Measurements from ENCODE around the gene FER1L5.

Gene FER1L5

GRCh38 chr2:96698221-96698861 lies 55.8 kb downstream of the FER1L5 start:
- FAIRE-seq: no peak

DNA sequence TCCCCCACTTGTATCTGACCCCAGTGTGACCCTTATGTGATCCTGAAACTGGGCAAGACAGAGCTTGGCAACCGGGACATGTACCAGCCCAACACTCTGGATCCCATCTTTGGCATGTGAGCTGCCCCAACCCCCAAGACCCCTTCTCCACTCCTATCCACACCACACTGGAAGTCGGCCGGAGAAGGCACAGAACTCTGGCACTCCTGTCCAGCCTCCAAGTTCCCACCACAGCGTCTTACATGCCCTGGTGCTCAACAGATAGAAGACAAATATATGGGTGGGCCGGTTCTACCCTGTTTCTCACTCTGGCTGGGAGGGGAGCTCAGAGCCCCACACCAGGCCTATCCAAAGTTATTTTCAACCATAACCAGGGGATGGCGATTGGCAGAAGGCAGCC lies 56.5 kb downstream of the FER1L5 start:
- no peak for FAIRE-seq

DNA sequence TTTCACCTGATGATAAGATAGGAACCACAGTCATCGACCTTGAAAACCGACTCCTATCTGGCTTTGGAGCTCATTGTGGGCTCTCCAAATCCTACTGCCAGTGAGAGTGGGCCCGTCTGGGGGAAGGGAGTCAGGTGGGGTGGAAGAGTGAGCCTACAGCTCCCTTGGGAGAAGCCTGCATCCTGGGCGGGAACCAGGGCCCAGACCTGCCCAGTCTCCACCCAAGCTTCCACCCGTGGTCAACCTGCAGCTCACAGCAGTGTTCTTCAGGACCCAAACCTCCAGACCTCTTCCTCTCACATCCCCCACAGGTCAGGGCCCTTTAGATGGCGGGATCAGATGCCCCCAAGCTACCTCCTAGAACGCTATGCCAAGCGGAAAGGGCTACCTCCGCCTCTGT lies 57.1 kb downstream of the FER1L5 start:
- FAIRE-seq: no peak

GRCh38 chr2:96700086-96700485 lies 57.5 kb downstream of the FER1L5 start:
- FAIRE-seq: no peak

- FAIRE-seq: no peak
Measured at GRCh38 chr2:96701636-96702035, 59.1 kb downstream of the FER1L5 start.

- no peak for FAIRE-seq
Measured at GRCh38 chr2:96702098-96702785, 59.7 kb downstream of the FER1L5 start.

DNA sequence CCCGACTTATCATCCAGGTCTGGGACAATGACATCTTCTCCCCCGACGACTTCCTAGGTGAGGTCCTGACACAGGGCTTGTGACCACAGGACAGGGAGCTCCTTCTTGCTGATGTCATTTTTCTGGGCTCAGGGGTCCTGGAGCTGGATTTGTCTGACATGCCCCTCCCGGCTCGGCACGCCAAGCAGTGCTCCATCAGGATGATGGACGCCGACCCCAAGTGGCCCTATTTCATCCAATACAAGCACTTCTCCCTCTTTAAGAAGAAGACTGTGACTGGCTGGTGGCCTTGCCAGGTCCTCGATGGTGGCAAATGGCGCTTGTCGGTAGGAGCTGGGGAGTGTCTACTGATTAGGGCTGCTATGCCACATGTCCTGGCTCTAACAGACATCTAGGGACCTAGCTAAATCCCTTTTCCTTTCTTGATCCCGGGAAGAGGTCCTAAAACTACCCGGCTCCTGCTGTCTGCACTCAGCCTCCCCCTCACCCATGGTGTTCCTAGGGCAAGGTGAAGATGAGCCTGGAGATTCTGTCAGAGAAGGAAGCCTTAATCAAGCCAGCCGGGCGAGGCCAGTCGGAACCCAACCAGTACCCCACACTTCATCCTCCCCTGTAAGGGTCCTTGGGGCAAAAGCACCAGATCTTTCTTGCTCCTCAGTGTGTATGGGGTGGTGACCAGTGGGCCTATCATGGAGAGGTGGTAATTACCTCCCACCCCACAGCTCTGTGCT lies 60.6 kb downstream of the FER1L5 start:
- no peak for FAIRE-seq

GRCh38 chr2:96710985-96711384 lies 68.4 kb downstream of the FER1L5 start:
- no peak for FAIRE-seq

GRCh38 chr2:96715658-96716057 lies 73.1 kb downstream of the FER1L5 start:
- FAIRE-seq: no peak

- no peak for FAIRE-seq
Measured at GRCh38 chr2:96716388-96716787, 73.8 kb downstream of the FER1L5 start.

DNA sequence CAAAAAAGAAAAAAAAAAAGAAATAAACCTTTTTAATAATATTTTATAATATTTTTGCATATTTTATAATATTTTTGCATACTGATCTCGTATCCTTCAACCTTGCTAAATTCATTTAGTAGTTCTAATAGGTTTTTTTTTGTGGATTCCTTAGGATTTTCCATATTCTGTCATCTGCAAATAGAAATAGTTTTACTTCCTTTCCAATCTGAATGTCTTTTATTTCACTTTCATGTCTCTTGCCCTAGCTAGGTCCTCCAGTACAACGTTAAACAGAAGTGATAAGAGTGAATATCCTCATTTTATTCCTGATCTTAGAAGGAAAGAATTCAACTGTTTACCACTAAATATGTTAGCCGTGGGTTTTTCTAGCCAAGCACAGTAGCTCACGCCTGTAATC lies 83.6 kb downstream of the FER1L5 start:
- no peak for FAIRE-seq

GRCh38 chr2:96727431-96727830 lies 84.9 kb downstream of the FER1L5 start:
- FAIRE-seq: no peak

- FAIRE-seq: no peak
Measured at GRCh38 chr2:96729748-96730147, 87.2 kb downstream of the FER1L5 start.

DNA sequence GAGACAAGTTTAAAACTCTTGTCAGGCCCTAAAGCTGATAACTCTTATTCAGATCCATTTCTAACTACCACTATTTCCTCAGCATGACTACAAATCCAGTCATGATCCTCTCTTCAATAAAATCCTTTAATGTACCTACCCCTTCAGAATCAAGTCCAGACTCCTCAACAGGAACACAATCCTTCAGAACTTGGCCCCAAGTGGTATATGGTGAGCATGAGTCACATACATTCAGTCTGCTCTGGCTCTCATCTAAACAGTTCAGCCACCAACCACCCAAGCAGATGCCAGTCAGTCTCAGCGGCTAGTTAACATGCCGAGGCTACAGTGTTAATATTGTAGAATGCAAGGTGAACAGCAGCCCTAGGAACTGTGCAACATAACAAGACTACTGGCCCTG lies 87.6 kb downstream of the FER1L5 start:
- no peak for FAIRE-seq

- no peak for FAIRE-seq
Measured at GRCh38 chr2:96733931-96734330, 91.4 kb downstream of the FER1L5 start.

- no peak for FAIRE-seq
Measured at GRCh38 chr2:96734880-96735583, 92.5 kb downstream of the FER1L5 start.

- no peak for FAIRE-seq
Measured at GRCh38 chr2:96737251-96737650, 94.7 kb downstream of the FER1L5 start.

- no peak for FAIRE-seq
Measured at GRCh38 chr2:96737831-96738230, 95.3 kb downstream of the FER1L5 start.

- no peak for FAIRE-seq
Measured at GRCh38 chr2:96739076-96739632, 96.6 kb downstream of the FER1L5 start.

GRCh38 chr2:96739633-96740428 lies 97.3 kb downstream of the FER1L5 start, which contains the start of gene LMAN2L:
TSS of gene LMAN2L (minus strand) at chr2:96740064. CDS start at chr2:96740040, 24 bp downstream.
- FAIRE-seq: peak; percentile 99

GRCh38 chr2:96747061-96747617 lies 104.6 kb downstream of the FER1L5 start:
- FAIRE-seq: no peak

- FAIRE-seq: no peak
Measured at GRCh38 chr2:96751800-96752199, 109.2 kb downstream of the FER1L5 start.
